ENCODE results near the gene GRIA4.

The GRIA4 gene

GRCh38 chr11:105635466-105635865 lies 25.6 kb downstream of the GRIA4 start:
- H3K4me3 ChIP-seq (ENCODE audit: low read depth, low read length), result no peak overlapping the region
- no peak for TF ChIP-seq CTCF (IDR thresholded peaks at IDR 0.05; ENCODE audit: borderline replicate concordance, insufficient read depth, low read depth, low read length)

DNA sequence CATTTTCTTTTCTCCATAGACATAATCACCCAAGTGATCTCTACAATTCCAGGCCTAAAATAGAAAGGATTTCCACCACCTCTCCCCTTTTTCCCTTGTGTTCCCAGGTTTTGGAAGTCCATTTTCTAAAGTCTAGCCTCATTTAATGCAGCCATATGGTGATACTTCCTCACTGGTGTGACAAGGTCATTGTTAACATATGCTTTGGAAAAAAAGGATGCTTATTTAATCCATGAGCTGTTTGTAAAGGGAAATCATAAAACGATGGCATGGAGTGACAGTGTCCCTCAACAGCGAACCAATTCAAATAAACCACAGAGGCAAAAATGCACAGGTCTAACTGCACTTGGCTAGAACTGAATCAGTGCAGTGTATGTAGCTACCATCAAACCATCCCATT lies 26.6 kb downstream of the GRIA4 start:
- H3K4me3 ChIP-seq (ENCODE audit: low read depth, low read length), result no peak overlapping the region
- no peak for TF ChIP-seq CTCF (IDR thresholded peaks at IDR 0.05; ENCODE audit: borderline replicate concordance, insufficient read depth, low read depth, low read length)

DNA sequence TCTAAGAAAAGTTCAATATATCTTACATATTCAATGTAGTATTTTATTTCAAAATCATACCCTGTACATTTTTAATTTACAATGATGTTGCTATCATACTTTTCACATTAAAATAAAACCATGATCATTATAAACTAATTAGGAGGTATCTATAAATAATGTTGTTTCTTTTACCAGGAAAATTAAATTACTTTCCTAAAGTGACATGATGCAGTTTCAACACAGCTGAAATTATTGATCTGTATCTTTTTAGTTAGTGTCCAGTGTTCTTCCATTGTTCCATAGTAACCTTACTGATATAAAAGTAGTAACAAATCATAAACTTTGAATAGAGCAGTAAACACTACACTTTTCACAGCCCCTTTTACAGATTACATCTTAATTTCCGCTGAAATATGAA lies 29.7 kb downstream of the GRIA4 start:
- TF ChIP-seq CTCF (IDR thresholded peaks at IDR 0.05; ENCODE audit: borderline replicate concordance, insufficient read depth, low read depth, low read length), result no peak
- no peak overlapping the region for H3K4me3 ChIP-seq (ENCODE audit: low read depth, low read length)

GRCh38 chr11:105641433-105641832 lies 31.6 kb downstream of the GRIA4 start:
- H3K4me3 ChIP-seq (ENCODE audit: low read depth, low read length), result no peak overlapping the region
- TF ChIP-seq CTCF (IDR thresholded peaks at IDR 0.05; ENCODE audit: borderline replicate concordance, insufficient read depth, low read depth, low read length), result no peak

DNA sequence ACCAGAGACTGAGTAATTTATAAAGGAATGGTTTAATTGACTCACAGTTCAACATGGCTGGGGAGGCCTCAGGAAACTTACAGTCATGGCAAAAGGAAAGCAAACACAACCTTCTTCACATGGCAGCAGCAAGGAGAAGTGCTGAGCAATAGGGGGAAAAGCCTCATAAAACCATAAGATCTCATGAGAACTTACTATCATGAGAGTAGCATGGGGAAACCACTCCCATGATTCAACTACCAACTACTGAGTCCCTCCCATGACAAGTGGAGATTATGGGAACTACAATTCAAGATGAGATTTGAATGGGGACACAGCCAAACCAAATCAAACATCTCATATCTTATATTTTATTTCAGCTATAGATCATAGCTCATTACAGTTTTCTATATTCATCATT lies 33.0 kb downstream of the GRIA4 start:
- no peak overlapping the region for H3K4me3 ChIP-seq (ENCODE audit: low read depth, low read length)
- TF ChIP-seq CTCF (IDR thresholded peaks at IDR 0.05; ENCODE audit: borderline replicate concordance, insufficient read depth, low read depth, low read length), result no peak

DNA sequence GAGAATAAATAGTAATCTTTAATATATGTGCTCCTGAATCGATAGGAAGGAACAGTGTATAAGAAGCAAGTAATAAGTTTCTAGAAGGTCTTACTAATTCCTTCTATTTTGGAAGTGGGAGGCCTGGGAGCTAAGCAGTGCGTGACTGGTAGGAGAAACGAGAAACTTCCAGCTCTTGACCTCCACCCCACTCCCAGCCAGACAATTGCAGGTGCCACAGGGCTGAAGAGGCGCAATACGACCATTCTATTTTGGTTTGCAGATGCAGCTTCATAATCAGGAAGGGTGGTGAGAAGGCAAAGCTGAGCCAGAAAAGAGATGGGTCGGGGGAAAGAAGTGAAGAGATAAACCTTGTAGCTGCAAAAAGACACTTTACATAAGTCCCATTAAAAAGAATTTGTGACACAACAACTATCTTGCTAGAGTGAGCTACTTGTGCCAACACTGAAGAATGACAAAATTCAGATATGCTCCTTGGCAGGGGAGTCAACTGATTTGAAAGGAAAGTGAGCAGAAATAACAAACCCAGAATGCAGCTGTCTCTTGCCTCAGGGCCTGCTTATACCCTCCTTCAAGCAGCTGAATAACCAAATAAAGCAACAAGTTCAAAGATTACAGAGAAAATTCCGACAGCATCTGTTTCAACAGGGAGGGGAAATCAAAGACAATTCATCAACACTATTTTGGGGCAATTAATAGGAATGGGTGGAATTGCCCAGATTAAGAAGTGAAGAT lies 35.1 kb downstream of the GRIA4 start:
- no peak for TF ChIP-seq CTCF (IDR thresholded peaks at IDR 0.05; ENCODE audit: borderline replicate concordance, insufficient read depth, low read depth, low read length)
- H3K4me3 ChIP-seq (ENCODE audit: low read depth, low read length), result no peak overlapping the region

- no peak overlapping the region for H3K4me3 ChIP-seq (ENCODE audit: low read depth, low read length)
- no peak for TF ChIP-seq CTCF (IDR thresholded peaks at IDR 0.05; ENCODE audit: borderline replicate concordance, insufficient read depth, low read depth, low read length)
These were observed 37.9 kb downstream of the GRIA4 start for GRCh38 chr11:105647780-105648179.
